CD4-positive, alpha-beta memory T cell (primary cell): Measurements from ENCODE around the gene PWWP3B. TPM values are rescaled to one million over a fixed set of nuclear protein-coding genes. Genes with fewer than 3 reads are reported as not detected.

Source experiments
- CTCF ChIA-PET: fragments of 350-600 bp; sonication (Branson Sonifier 250); formaldehyde crosslinking; loops from one replicate; lab custom pipeline; 2021; ENCODE audit warnings: inconsistent platforms; ENCODE audit not compliant: partially characterized antibody; lab: Charles Lee
- POLR2A ChIA-PET: fragments of 350-600 bp; sonication (Branson Sonifier 250); formaldehyde crosslinking; loops from one replicate; lab custom pipeline; 2021; ENCODE audit not compliant: partially characterized antibody; lab: Charles Lee
- DNase-seq, 5 donors: peaks; one replicate each; pipeline versions ENCODE4 v3.0.0 to v3.0.0-alpha.2; 2020 to 2022; ENCODE audit warnings: mixed read lengths in 1 of 5
- H3K27ac ChIP-seq: one replicate; pipeline ENCODE4 v1.7.0; 2013; ENCODE audit warnings: low read depth, low read length
- H3K27me3 ChIP-seq: 2 replicates; pipeline ENCODE4 v1.7.0; 2013; ENCODE audit warnings: mild to moderate bottlenecking, low read length, moderate library complexity; ENCODE audit not compliant: insufficient read depth
- H3K36me3 ChIP-seq: 2 replicates; pipeline ENCODE4 v1.7.0; 2013; ENCODE audit warnings: mild to moderate bottlenecking, low read length, moderate library complexity; ENCODE audit not compliant: insufficient read depth
- H3K4me1 ChIP-seq: 2 replicates; pipeline ENCODE4 v1.7.0; 2013; ENCODE audit warnings: mild to moderate bottlenecking, low read length, moderate library complexity; ENCODE audit not compliant: insufficient read depth
- H3K4me3 ChIP-seq, 2 donors: one replicate each; pipeline ENCODE4 v1.7.0; 2013; ENCODE audit warnings: low read length in 2 of 2, mild to moderate bottlenecking in 1 of 2
- H3K9me3 ChIP-seq, 2 donors: one replicate each; pipeline ENCODE4 v1.7.0; 2013; ENCODE audit warnings: low read length in 2 of 2, control low read depth in 1 of 2; ENCODE audit not compliant: control insufficient read depth in 1 of 2
- H3K27ac Mint-ChIP-seq, 7 donors: one replicate each; pipeline ENCODE4 v1.8.0; 2020 to 2021; ENCODE audit warnings: mixed read lengths in 7 of 7, mild to moderate bottlenecking in 6 of 7, inconsistent platforms in 3 of 7, moderate library complexity in 3 of 7
- H3K27me3 Mint-ChIP-seq, 2 donors: one replicate each; pipeline ENCODE4 v1.8.0; 2020 to 2021; ENCODE audit warnings: mixed read lengths in 2 of 2
- H3K36me3 Mint-ChIP-seq, 2 donors: one replicate each; pipeline ENCODE4 v1.8.0; 2020 to 2021; ENCODE audit warnings: mixed read lengths in 2 of 2, inconsistent platforms in 1 of 2, mild to moderate bottlenecking in 1 of 2
- H3K4me1 Mint-ChIP-seq, 4 donors: one replicate each; pipeline ENCODE4 v1.8.0; 2020 to 2021; ENCODE audit warnings: mixed read lengths in 4 of 4, mild to moderate bottlenecking in 1 of 4
- H3K4me3 Mint-ChIP-seq, 8 donors: one replicate each; pipeline ENCODE4 v1.8.0; 2020 to 2021; ENCODE audit warnings: mixed read lengths in 8 of 8, mild to moderate bottlenecking in 7 of 8, moderate library complexity in 6 of 8, inconsistent platforms in 3 of 8
- H3K9me3 Mint-ChIP-seq, 8 donors: one replicate each; pipeline ENCODE4 v1.8.0; 2020 to 2021; ENCODE audit warnings: mixed read lengths in 8 of 8, mild to moderate bottlenecking in 5 of 8, inconsistent platforms in 3 of 8, moderate library complexity in 1 of 8
- intact Hi-C: fragments of 100-400 bp; cut with micrococcal nuclease; formaldehyde crosslinking; loops from one replicate; pipeline ENCODE4 v1.15.1; 2023
- polyA plus RNA-seq, 2 donors: library from polyadenylated mRNA; unstranded; fragments of 300-500 nt; fragmentation: Illumina TruSeq; gene quantifications; one replicate each; pipeline ENCODE4 v1.2.3, GENCODE V29; 2021
- total RNA-seq, 2 experiments: library from RNA; stranded (reverse); gene quantifications; one replicate each; pipeline ENCODE4 v1.2.3, GENCODE V29; 2021

The PWWP3B gene
- total RNA-seq (not detected), polyA plus RNA-seq (not detected)

DNA sequence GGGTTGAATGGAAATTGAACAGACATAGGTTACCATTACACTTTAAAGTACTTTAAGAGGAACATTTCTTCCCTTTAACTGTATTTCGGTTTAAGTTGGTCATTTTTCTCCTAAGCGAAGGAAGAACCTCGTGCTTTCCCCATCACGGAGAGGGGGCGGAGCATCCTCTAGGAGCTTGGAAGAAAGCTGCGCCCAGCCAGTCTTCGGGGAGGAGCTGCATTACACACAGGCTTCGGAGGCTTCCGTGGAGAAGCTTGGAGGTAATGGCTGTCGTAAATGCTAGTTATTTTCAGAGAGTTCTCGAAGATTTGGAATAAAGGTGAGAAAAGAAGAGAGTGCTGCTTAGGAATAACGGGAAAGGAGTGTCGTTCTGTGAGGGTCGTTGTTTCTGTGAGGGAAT lies at the start of gene PWWP3B:
TSS of gene PWWP3B (plus strand) at position 199 of the 400 bp plus-strand sequence. CDS start 37,128 bp downstream, outside the sequence.
- intact Hi-C loops, result no loop called here

DNA sequence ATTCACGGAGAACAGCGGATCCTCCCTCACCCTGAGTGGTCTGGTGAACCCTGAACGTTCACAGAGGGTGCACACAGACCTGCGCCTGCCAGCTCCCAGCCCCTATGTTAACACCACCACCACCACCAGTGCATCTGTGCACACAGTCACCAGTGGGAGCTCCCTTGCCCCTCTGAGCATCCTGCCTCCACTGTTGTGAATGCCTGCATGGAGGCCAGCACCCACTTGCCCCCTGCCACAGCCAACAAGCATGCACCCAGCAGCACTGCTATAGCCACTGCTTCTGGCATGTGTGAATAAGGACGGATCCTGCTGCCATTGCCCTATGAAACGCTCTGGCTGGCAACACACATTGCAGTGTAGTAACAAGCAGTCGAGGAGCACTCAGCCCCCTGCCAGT lies 29.1 kb upstream of the PWWP3B start:
- no peak overlapping the region for H3K4me3 ChIP-seq
- POLR2A ChIA-PET, result no interaction called here
- intact Hi-C loops, result no loop called here
- Mint-ChIP-seq H3K27me3 (no peaks in the 10 kb centered on the region), H3K36me3 (no peaks in the 10 kb centered on the region), H3K9me3 (peaks cover 0 to 9% (median 4%) of the 10 kb centered on the region in 8 donors), H3K4me3 (no peak overlapping the region), H3K4me1 (no peaks in the 10 kb centered on the region), H3K27ac (no peak overlapping the region)
- H3K27me3 ChIP-seq, result no peaks in the 10 kb centered on the region
- no peaks in the 10 kb centered on the region for H3K4me1 ChIP-seq
- no peak for DNase-seq
- no peak overlapping the region for H3K27ac ChIP-seq
- CTCF ChIA-PET, result no interaction called here
- H3K9me3 ChIP-seq, result no peaks in the 10 kb centered on the region
- H3K36me3 ChIP-seq, result no peaks in the 10 kb centered on the region

More for the DNA sequence above, at the start of gene PWWP3B:
- CTCF ChIA-PET, result no interaction called here
- H3K27me3 ChIP-seq, result no peaks in the 10 kb centered on the region
- H3K36me3 Mint-ChIP-seq, result no peaks in the 10 kb centered on the region
- no peaks in the 10 kb centered on the region for H3K36me3 ChIP-seq
- POLR2A ChIA-PET, result no interaction called here
- H3K4me3 ChIP-seq, result no peak within 1 kb of the TSS
- H3K4me1 Mint-ChIP-seq, result no peaks in the 10 kb centered on the region
- no peaks in the 10 kb centered on the region for H3K4me1 ChIP-seq
- H3K9me3 ChIP-seq, result no peaks in the 10 kb centered on the region
- H3K4me3 Mint-ChIP-seq, result no peak within 1 kb of the TSS
- no peak for DNase-seq
- no peak within 1 kb of the TSS for H3K27ac ChIP-seq
- no peak within 1 kb of the TSS for H3K27ac Mint-ChIP-seq
- no peaks in the 10 kb centered on the region for H3K27me3 Mint-ChIP-seq
- H3K9me3 Mint-ChIP-seq, result peaks cover 0 to 4% (median 0%) of the 10 kb centered on the region in 8 donors

- no peak overlapping the region for H3K4me3 ChIP-seq
- ChIA-PET POLR2A (no interaction called here), CTCF (no interaction called here)
- no peaks in the 10 kb centered on the region for H3K4me1 ChIP-seq
- H3K9me3 Mint-ChIP-seq, result peaks cover 0 to 8% (median 4%) of the 10 kb centered on the region in 8 donors
- DNase-seq, result no peak
- no peak overlapping the region for H3K4me3 Mint-ChIP-seq
- H3K27ac Mint-ChIP-seq, result no peak overlapping the region
- H3K36me3 Mint-ChIP-seq, result no peaks in the 10 kb centered on the region
- no peaks in the 10 kb centered on the region for H3K9me3 ChIP-seq
- intact Hi-C loops, result no loop called here
- no peaks in the 10 kb centered on the region for H3K27me3 ChIP-seq
- no peaks in the 10 kb centered on the region for H3K36me3 ChIP-seq
- no peak overlapping the region for H3K27ac ChIP-seq
- H3K4me1 Mint-ChIP-seq, result no peaks in the 10 kb centered on the region
- H3K27me3 Mint-ChIP-seq, result no peaks in the 10 kb centered on the region
Observed at GRCh38 chrX:106144755-106145639, 23.1 kb upstream of the PWWP3B start.

DNA sequence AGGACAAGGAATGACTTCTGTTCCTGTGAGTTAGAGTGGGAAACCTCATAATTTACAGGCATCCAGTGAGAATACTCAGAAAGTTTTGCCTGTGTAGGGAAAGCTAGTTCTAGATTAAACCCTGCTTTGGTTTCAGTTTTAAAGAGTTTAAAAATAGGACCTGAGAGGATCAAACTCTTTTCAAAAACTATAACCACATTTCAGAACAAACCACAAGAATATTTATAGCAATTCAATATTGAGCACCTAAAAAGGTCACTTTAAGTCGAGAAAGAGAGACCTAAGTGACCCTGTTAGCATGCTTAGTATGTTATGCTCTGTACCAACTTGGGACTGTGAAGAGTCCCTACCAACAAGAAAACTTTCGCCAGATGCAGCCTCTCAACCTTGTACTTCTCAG lies 17.4 kb upstream of the PWWP3B start:
- H3K9me3 ChIP-seq, result no peaks in the 10 kb centered on the region
- Mint-ChIP-seq H3K9me3 (peaks cover 0 to 2% (median 0%) of the 10 kb centered on the region in 8 donors), H3K27me3 (no peaks in the 10 kb centered on the region), H3K4me1 (no peaks in the 10 kb centered on the region), H3K36me3 (no peaks in the 10 kb centered on the region), H3K4me3 (no peak overlapping the region), H3K27ac (no peak overlapping the region)
- H3K27me3 ChIP-seq, result no peaks in the 10 kb centered on the region
- intact Hi-C loops, result no loop called here
- no peak overlapping the region for H3K27ac ChIP-seq
- DNase-seq, result no peak
- H3K4me1 ChIP-seq, result no peaks in the 10 kb centered on the region
- POLR2A ChIA-PET, result no interaction called here
- no peaks in the 10 kb centered on the region for H3K36me3 ChIP-seq
- CTCF ChIA-PET, result no interaction called here
- H3K4me3 ChIP-seq, result no peak overlapping the region

- no peak for DNase-seq
- Mint-ChIP-seq H3K9me3 (peaks cover 0 to 1% (median 0%) of the 10 kb centered on the region in 8 donors), H3K36me3 (no peaks in the 10 kb centered on the region), H3K27ac (no peak overlapping the region), H3K4me3 (no peak overlapping the region), H3K27me3 (no peaks in the 10 kb centered on the region), H3K4me1 (no peaks in the 10 kb centered on the region)
- no peaks in the 10 kb centered on the region for H3K27me3 ChIP-seq
- POLR2A ChIA-PET, result no interaction called here
- CTCF ChIA-PET, result interaction anchor here (0.7 kb wide), 1 partner anchor 38 kb away, joined by 4 read pairs; no protein-coding TSS in a partner anchor
- no peak overlapping the region for H3K27ac ChIP-seq
- no peaks in the 10 kb centered on the region for H3K9me3 ChIP-seq
- H3K4me3 ChIP-seq, result no peak overlapping the region
- H3K4me1 ChIP-seq, result no peaks in the 10 kb centered on the region
- H3K36me3 ChIP-seq, result no peaks in the 10 kb centered on the region
- intact Hi-C loops, result no loop called here
Observed at GRCh38 chrX:106159861-106160282, 8.2 kb upstream of the PWWP3B start.

GRCh38 chrX:106170318-106170717 lies 2.2 kb downstream of the PWWP3B start:
- Mint-ChIP-seq H3K27ac (no peak overlapping the region), H3K4me3 (no peak overlapping the region), H3K9me3 (peaks cover 0 to 4% (median 0%) of the 10 kb centered on the region in 8 donors), H3K27me3 (no peaks in the 10 kb centered on the region), H3K36me3 (no peaks in the 10 kb centered on the region), H3K4me1 (no peaks in the 10 kb centered on the region)
- Histone ChIP-seq H3K4me1 (no peaks in the 10 kb centered on the region), H3K9me3 (no peaks in the 10 kb centered on the region), H3K27ac (no peak overlapping the region), H3K27me3 (no peaks in the 10 kb centered on the region), H3K36me3 (no peaks in the 10 kb centered on the region), H3K4me3 (no peak overlapping the region)
- ChIA-PET CTCF (no interaction called here), POLR2A (no interaction called here)
- DNase-seq, result no peak
- intact Hi-C loops, result no loop called here

GRCh38 chrX:106171293-106171820 lies 3.3 kb downstream of the PWWP3B start:
- intact Hi-C loops, result no loop called here
- no peak for DNase-seq
- H3K27ac Mint-ChIP-seq, result no peak overlapping the region
- H3K9me3 ChIP-seq, result no peaks in the 10 kb centered on the region
- no peaks in the 10 kb centered on the region for H3K4me1 Mint-ChIP-seq
- peaks cover 0 to 3% (median 0%) of the 10 kb centered on the region in 8 donors for H3K9me3 Mint-ChIP-seq
- H3K27ac ChIP-seq, result no peak overlapping the region
- H3K36me3 ChIP-seq, result no peaks in the 10 kb centered on the region
- H3K27me3 ChIP-seq, result no peaks in the 10 kb centered on the region
- H3K27me3 Mint-ChIP-seq, result no peaks in the 10 kb centered on the region
- no peaks in the 10 kb centered on the region for H3K36me3 Mint-ChIP-seq
- H3K4me1 ChIP-seq, result no peaks in the 10 kb centered on the region
- POLR2A ChIA-PET, result no interaction called here
- H3K4me3 ChIP-seq, result no peak overlapping the region
- CTCF ChIA-PET, result no interaction called here
- no peak overlapping the region for H3K4me3 Mint-ChIP-seq
